GM19397 (cell line): ENCODE data around the gene RPL7A.
"Not testable (repeated sequence)": the region's sequence is repeated elsewhere in the genome, so short reads cannot be mapped to it uniquely, and the experiment has no call there.

Experiments used
- ATAC-seq: cut with Tn5 transposase; IDR thresholded peaks from one replicate; pipeline ENCODE4 v1.9.1; 2021; ENCODE audit warnings: mild to moderate bottlenecking, moderate library complexity; ENCODE audit not compliant: unreplicated experiment

Gene RPL7A

GRCh38 chr9:133386338-133386737, 38.3 kb downstream of the RPL7A start:
- no peak for ATAC-seq

GRCh38 chr9:133387680-133388079, 39.7 kb downstream of the RPL7A start:
- no peak for ATAC-seq

GRCh38 chr9:133389025-133389557, 41.1 kb downstream of the RPL7A start:
- ATAC-seq, result no peak

- ATAC-seq, result no peak
Observed at GRCh38 chr9:133389562-133389961, 41.5 kb downstream of the RPL7A start.

- ATAC-seq, result no peak
Observed at GRCh38 chr9:133390713-133391112, 42.7 kb downstream of the RPL7A start.

- not testable (repeated sequence) for ATAC-seq
Observed at GRCh38 chr9:133391449-133391848, 43.4 kb downstream of the RPL7A start.

- ATAC-seq, result not testable (repeated sequence)
Observed at GRCh38 chr9:133392308-133392707, 44.3 kb downstream of the RPL7A start.

GRCh38 chr9:133393399-133393798, 45.4 kb downstream of the RPL7A start:
- no peak for ATAC-seq

GRCh38 chr9:133394687-133395271, 46.8 kb downstream of the RPL7A start:
- ATAC-seq, result no peak

- ATAC-seq, result no peak
Observed at GRCh38 chr9:133396952-133397351, 48.9 kb downstream of the RPL7A start.

GRCh38 chr9:133397370-133397769, 49.4 kb downstream of the RPL7A start:
- no peak for ATAC-seq

- no peak for ATAC-seq
Observed at GRCh38 chr9:133397895-133398294, 49.9 kb downstream of the RPL7A start.

- no peak for ATAC-seq
Observed at GRCh38 chr9:133400292-133400691, 52.3 kb downstream of the RPL7A start.
